HL-60 (cell line): ENCODE data around the gene OR10W1.

Experiments used
- DNase-seq, 2 experiments: peaks; one replicate each; pipeline ENCODE4 v3.0.0-alpha.2; 2010 to 2020; ENCODE audit warnings: low read depth in 1 of 2, low spot score in 1 of 2
- H3K27ac ChIP-seq: fragments of 250-450 bp; sonication (Bioruptor Pico); replicated peaks from 2 replicates; pipeline ENCODE4 v1.5.1; 2020; ENCODE audit warnings: mild to moderate bottlenecking, moderate library complexity
- H3K27me3 ChIP-seq: fragments of 250-450 bp; sonication (Bioruptor Pico); 2 replicates; pipeline ENCODE4 v1.5.1; 2021; ENCODE audit warnings: mild to moderate bottlenecking, moderate library complexity; ENCODE audit not compliant: insufficient read depth, poor library complexity, severe bottlenecking
- H3K4me3 ChIP-seq: replicated peaks from 2 replicates; pipeline ENCODE4 v1.5.1; 2011; ENCODE audit warnings: mild to moderate bottlenecking, control low read depth, low read length; ENCODE audit not compliant: insufficient read depth
- CTCF ChIP-seq: IDR thresholded peaks from one replicate; pipeline ENCODE4 v1.5.1; 2011; ENCODE audit warnings: low read length, control low read depth, inconsistent platforms; ENCODE audit not compliant: insufficient read depth
- GABPA ChIP-seq: IDR thresholded peaks from 2 replicates; pipeline ENCODE4 v1.6.1; 2012; ENCODE audit warnings: low read depth
- POLR2AphosphoS5 ChIP-seq: IDR thresholded peaks from 2 replicates; pipeline ENCODE4 v1.6.1; 2012; ENCODE audit warnings: low read depth
- REST ChIP-seq: IDR thresholded peaks from 2 replicates; pipeline ENCODE4 v1.6.1; 2012; ENCODE audit warnings: low read depth; ENCODE audit not compliant: insufficient replicate concordance
- SPI1 ChIP-seq: IDR thresholded peaks from 2 replicates; pipeline ENCODE4 v1.6.1; 2012; ENCODE audit warnings: low read depth, mild to moderate bottlenecking, borderline replicate concordance
- long read RNA-seq: library from polyadenylated mRNA; unstranded; transcript quantifications from one replicate; pipeline ENCODE4 v2.0.0, GENCODE V29; 2020

OR10W1 gene
- long read RNA-seq = 0 reads

- no peak for DNase-seq
- no peak within 1 kb of the TSS for H3K4me3 ChIP-seq
- TF ChIP-seq SPI1 (no peak), REST (no peak), GABPA (no peak), POLR2AphosphoS5 (no peak), CTCF (no peak)
- no peaks in the 10 kb centered on the region for H3K27me3 ChIP-seq
- H3K27ac ChIP-seq = no peak within 1 kb of the TSS
Measured at GRCh38 chr11:58268142-58268541, at the start of gene OR10W1. TSS of gene OR10W1 (minus strand) at chr11:58268260. CDS start at chr11:58267858, 402 bp downstream.

- H3K27ac ChIP-seq = no peak overlapping the region
- no peak for TF ChIP-seq POLR2AphosphoS5
- no peak for TF ChIP-seq REST
- no peak for TF ChIP-seq GABPA
- no peak for TF ChIP-seq SPI1
- no peak for TF ChIP-seq CTCF
- no peaks in the 10 kb centered on the region for H3K27me3 ChIP-seq
- H3K4me3 ChIP-seq = no peak overlapping the region
- no peak for DNase-seq
Measured at GRCh38 chr11:58316142-58316541, 48.1 kb upstream of the OR10W1 start.

- TF ChIP-seq REST = no peak
- no peaks in the 10 kb centered on the region for H3K27me3 ChIP-seq
- no peak overlapping the region for H3K27ac ChIP-seq
- no peak overlapping the region for H3K4me3 ChIP-seq
- DNase-seq = no peak
Measured at GRCh38 chr11:58301576-58301975, 33.5 kb upstream of the OR10W1 start.

- no peak for DNase-seq
- Histone ChIP-seq H3K4me3 (no peak overlapping the region), H3K27ac (no peak overlapping the region), H3K27me3 (no peaks in the 10 kb centered on the region)
- TF ChIP-seq SPI1 (no peak), REST (no peak), POLR2AphosphoS5 (no peak), CTCF (no peak), GABPA (no peak)
Measured at GRCh38 chr11:58292017-58292416, 24.0 kb upstream of the OR10W1 start.
